DOHH2 (cell line): ENCODE results near the gene TOR1AIP2.

Source experiments
- H3F3A ChIP-seq: fragments of 200-600 bp; sonication (generic), shearing (Covaris generic); 2 replicates; pipeline ENCODE4 v1.6.0; 2016; ENCODE audit warnings: antibody characterized with exemption, mild to moderate bottlenecking; ENCODE audit not compliant: control insufficient read depth, insufficient read depth
- H3K27ac ChIP-seq: fragments of 200-600 bp; sonication (generic); 2 replicates; pipeline ENCODE4 v1.5.1; 2014; ENCODE audit warnings: low read depth, mild to moderate bottlenecking, low read length, moderate library complexity
- H3K27me3 ChIP-seq: fragments of 200-600 bp; sonication (generic); 2 replicates; pipeline ENCODE4 v1.6.1; 2014; ENCODE audit warnings: mild to moderate bottlenecking, low read length, mixed read lengths; ENCODE audit not compliant: control insufficient read depth
- H3K36me3 ChIP-seq: fragments of 200-600 bp; sonication (generic); 2 replicates; pipeline ENCODE4 v1.6.1; 2014; ENCODE audit warnings: mild to moderate bottlenecking, low read length, moderate library complexity, mixed read lengths; ENCODE audit not compliant: control insufficient read depth
- H3K4me1 ChIP-seq: fragments of 200-600 bp; sonication (generic); 2 replicates; pipeline ENCODE4 v1.6.1; 2014; ENCODE audit warnings: mild to moderate bottlenecking, low read length, mixed read lengths; ENCODE audit not compliant: control insufficient read depth
- H3K4me2 ChIP-seq: fragments of 200-600 bp; sonication (generic); 2 replicates; pipeline ENCODE4 v1.6.0; 2014; ENCODE audit warnings: mild to moderate bottlenecking, low read length, moderate library complexity
- H3K4me3 ChIP-seq: fragments of 200-600 bp; sonication (generic); 2 replicates; pipeline ENCODE4 v1.5.1; 2014; ENCODE audit warnings: mild to moderate bottlenecking, low read length, mixed read lengths
- H3K79me2 ChIP-seq: fragments of 200-600 bp; sonication (generic); 2 replicates; pipeline ENCODE4 v1.6.1; 2014; ENCODE audit warnings: mild to moderate bottlenecking, low read length, mixed read lengths; ENCODE audit not compliant: control insufficient read depth
- H3K9me2 ChIP-seq: fragments of 200-600 bp; sonication (generic); replicated peaks from 2 replicates; pipeline ENCODE4 v1.6.1; 2014; ENCODE audit warnings: mild to moderate bottlenecking, low read length, mixed read lengths; ENCODE audit not compliant: control insufficient read depth
- H3K9me3 ChIP-seq: fragments of 200-600 bp; sonication (generic); 2 replicates; pipeline ENCODE4 v1.6.1; 2014; ENCODE audit warnings: antibody characterized with exemption, low read length, mixed read lengths; ENCODE audit not compliant: control insufficient read depth, insufficient read depth
- H4K20me1 ChIP-seq: fragments of 200-600 bp; sonication (generic); 2 replicates; pipeline ENCODE4 v1.6.0; 2014; ENCODE audit warnings: low read depth, mild to moderate bottlenecking, antibody characterized with exemption, low read length, moderate library complexity; ENCODE audit not compliant: control insufficient read depth, insufficient read depth
- EZH2phosphoT487 ChIP-seq: fragments of 200-600 bp; sonication (generic); IDR thresholded peaks from 2 replicates; pipeline ENCODE4 v1.6.1; 2017; ENCODE audit warnings: borderline replicate concordance, mild to moderate bottlenecking, antibody characterized with exemption, low read length, moderate library complexity, mixed read lengths
- TF ChIP-seq, protein P1 (sequence below): fragments of 200-600 bp; sonication (generic); IDR thresholded peaks from one replicate; pipeline ENCODE4 v1.5.1; 2014; ENCODE audit warnings: antibody characterized with exemption, mild to moderate bottlenecking, low read depth, low read length; ENCODE audit not compliant: poor library complexity, severe bottlenecking

The TOR1AIP2 gene

DNA sequence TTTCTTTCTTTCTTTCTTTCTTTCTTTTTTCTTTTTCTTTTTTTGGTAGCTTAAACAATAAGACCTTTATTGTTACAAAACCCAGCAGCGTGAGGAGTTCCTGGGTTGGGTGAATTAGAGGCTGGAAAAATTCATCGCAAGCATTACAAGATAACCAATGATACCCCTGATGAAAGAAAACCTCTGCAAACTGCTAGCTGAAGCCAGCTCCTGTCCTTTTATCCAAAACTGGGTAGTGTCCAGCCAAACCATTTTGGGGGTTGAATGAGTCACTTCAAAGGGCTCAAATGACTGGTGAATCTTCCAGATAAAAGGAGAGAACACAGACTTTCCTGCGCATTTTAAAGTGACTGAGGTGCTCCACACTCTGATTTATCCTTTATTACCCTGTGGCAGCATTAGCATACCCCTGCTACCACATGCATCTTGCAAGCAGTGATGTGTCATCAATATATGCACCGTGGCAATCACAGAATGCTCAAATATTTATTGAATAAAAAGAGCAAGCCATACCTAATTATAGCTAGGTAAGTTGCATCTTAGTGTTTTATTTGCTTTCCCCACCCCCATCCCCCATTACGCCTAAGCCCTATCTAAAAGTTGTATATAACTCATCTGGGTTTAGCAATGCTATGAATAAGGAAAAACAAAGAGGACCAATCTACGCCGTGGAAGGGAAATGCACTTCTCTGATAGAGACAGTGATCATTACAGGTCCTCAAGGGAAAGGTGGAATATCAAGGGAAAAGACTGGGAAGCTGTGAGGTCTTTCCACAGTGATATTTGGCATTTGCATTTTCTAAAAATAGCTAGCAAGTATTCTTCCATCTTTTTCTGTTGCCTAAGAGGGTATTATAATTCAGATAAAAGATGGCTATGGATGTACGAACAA, 44.6 kb upstream of the TOR1AIP2 start:
- Histone ChIP-seq H3F3A (no peaks in the 10 kb centered on the region), H3K79me2 (no peaks in the 10 kb centered on the region), H4K20me1 (no peaks in the 10 kb centered on the region), H3K4me1 (peaks cover 5% of the 10 kb centered on the region), H3K4me2 (no peak overlapping the region), H3K27me3 (no peaks in the 10 kb centered on the region), H3K27ac (no peak overlapping the region), H3K9me2 (no peaks in the 10 kb centered on the region), H3K36me3 (peaks cover 12% of the 10 kb centered on the region), H3K4me3 (no peak overlapping the region), H3K9me3 (no peaks in the 10 kb centered on the region)
- no peak for TF ChIP-seq EZH2phosphoT487
- TF ChIP-seq, protein P1, sequence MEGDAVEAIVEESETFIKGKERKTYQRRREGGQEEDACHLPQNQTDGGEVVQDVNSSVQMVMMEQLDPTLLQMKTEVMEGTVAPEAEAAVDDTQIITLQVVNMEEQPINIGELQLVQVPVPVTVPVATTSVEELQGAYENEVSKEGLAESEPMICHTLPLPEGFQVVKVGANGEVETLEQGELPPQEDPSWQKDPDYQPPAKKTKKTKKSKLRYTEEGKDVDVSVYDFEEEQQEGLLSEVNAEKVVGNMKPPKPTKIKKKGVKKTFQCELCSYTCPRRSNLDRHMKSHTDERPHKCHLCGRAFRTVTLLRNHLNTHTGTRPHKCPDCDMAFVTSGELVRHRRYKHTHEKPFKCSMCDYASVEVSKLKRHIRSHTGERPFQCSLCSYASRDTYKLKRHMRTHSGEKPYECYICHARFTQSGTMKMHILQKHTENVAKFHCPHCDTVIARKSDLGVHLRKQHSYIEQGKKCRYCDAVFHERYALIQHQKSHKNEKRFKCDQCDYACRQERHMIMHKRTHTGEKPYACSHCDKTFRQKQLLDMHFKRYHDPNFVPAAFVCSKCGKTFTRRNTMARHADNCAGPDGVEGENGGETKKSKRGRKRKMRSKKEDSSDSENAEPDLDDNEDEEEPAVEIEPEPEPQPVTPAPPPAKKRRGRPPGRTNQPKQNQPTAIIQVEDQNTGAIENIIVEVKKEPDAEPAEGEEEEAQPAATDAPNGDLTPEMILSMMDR = no peak

- no peak overlapping the region for H3K4me2 ChIP-seq
- H3K36me3 ChIP-seq = peaks cover 12% of the 10 kb centered on the region
- no peaks in the 10 kb centered on the region for H3K27me3 ChIP-seq
- H4K20me1 ChIP-seq = no peaks in the 10 kb centered on the region
- peaks cover 5% of the 10 kb centered on the region for H3K4me1 ChIP-seq
- H3K9me3 ChIP-seq = no peaks in the 10 kb centered on the region
- H3K27ac ChIP-seq = no peak overlapping the region
- TF ChIP-seq, protein P1 = no peak
- TF ChIP-seq EZH2phosphoT487 = no peak
- H3F3A ChIP-seq = no peaks in the 10 kb centered on the region
- H3K79me2 ChIP-seq = no peaks in the 10 kb centered on the region
- no peaks in the 10 kb centered on the region for H3K9me2 ChIP-seq
- H3K4me3 ChIP-seq = no peak overlapping the region
Observed at GRCh38 chr1:179921472-179921871, 43.9 kb upstream of the TOR1AIP2 start.

- H3F3A ChIP-seq = no peaks in the 10 kb centered on the region
- H3K9me3 ChIP-seq = no peaks in the 10 kb centered on the region
- H3K36me3 ChIP-seq = peaks cover 12% of the 10 kb centered on the region
- no peaks in the 10 kb centered on the region for H3K4me1 ChIP-seq
- H3K4me3 ChIP-seq = no peak overlapping the region
- H4K20me1 ChIP-seq = no peaks in the 10 kb centered on the region
- no peaks in the 10 kb centered on the region for H3K27me3 ChIP-seq
- H3K79me2 ChIP-seq = no peaks in the 10 kb centered on the region
- no peak for TF ChIP-seq EZH2phosphoT487
- TF ChIP-seq, protein P1 = no peak
- H3K4me2 ChIP-seq = no peak overlapping the region
- no peak overlapping the region for H3K27ac ChIP-seq
- H3K9me2 ChIP-seq = no peaks in the 10 kb centered on the region
Observed at GRCh38 chr1:179917601-179918429, 40.2 kb upstream of the TOR1AIP2 start.
